ENCODE results near the gene FGF12. TPM values are rescaled to one million over a fixed set of nuclear protein-coding genes. Genes with fewer than 3 reads are reported as not detected.
"Not testable (repeated sequence)": the region's sequence is repeated elsewhere in the genome, so short reads cannot be mapped to it uniquely, and the experiment has no call there.

Gene FGF12
- total RNA-seq, 2 donors from 2014 or later = 1.5 TPM; not detected in 1

DNA sequence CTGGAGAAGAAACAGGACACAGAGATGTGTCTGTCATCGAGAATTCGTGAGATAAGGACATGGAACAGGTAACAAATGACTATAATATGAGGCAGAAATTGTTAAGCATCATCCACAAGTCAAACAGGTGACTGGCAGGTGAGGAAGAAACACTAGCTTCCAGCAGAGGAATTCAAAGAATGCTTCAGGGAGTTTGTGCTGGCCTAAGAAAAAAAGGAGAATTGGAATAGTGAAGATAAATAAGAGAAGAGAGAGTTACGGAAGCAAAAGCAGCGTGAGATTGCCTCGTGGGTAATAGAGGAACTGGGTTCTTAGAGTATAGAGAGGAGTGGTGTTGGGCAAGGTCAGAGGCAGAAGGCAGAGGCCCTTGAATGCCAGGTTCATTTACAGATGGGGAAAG, 22.9 kb upstream of the FGF12 start:
- H3K9me3 ChIP-seq = no peaks in the 10 kb centered on the region
- no peaks in the 10 kb centered on the region for H3K27me3 ChIP-seq (replicated peaks; ENCODE audit: insufficient read depth)
- no peak for ATAC-seq (ENCODE audit: insufficient number of reproducible peaks, low FRiP score, low read depth)
- DNase-seq (ENCODE audit: low spot score) = no peak
- no peaks in the 10 kb centered on the region for H3K36me3 ChIP-seq
- no peak overlapping the region for H3K4me3 ChIP-seq
- TF ChIP-seq, protein P1, sequence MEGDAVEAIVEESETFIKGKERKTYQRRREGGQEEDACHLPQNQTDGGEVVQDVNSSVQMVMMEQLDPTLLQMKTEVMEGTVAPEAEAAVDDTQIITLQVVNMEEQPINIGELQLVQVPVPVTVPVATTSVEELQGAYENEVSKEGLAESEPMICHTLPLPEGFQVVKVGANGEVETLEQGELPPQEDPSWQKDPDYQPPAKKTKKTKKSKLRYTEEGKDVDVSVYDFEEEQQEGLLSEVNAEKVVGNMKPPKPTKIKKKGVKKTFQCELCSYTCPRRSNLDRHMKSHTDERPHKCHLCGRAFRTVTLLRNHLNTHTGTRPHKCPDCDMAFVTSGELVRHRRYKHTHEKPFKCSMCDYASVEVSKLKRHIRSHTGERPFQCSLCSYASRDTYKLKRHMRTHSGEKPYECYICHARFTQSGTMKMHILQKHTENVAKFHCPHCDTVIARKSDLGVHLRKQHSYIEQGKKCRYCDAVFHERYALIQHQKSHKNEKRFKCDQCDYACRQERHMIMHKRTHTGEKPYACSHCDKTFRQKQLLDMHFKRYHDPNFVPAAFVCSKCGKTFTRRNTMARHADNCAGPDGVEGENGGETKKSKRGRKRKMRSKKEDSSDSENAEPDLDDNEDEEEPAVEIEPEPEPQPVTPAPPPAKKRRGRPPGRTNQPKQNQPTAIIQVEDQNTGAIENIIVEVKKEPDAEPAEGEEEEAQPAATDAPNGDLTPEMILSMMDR (IDR thresholded peaks at IDR 0.05) = no peak
- H3K4me1 ChIP-seq (ENCODE audit: control insufficient read depth in 1 of 2, low read depth in 2 of 2) = no peaks in the 10 kb centered on the region
- H3K27ac ChIP-seq = no peak overlapping the region

DNA sequence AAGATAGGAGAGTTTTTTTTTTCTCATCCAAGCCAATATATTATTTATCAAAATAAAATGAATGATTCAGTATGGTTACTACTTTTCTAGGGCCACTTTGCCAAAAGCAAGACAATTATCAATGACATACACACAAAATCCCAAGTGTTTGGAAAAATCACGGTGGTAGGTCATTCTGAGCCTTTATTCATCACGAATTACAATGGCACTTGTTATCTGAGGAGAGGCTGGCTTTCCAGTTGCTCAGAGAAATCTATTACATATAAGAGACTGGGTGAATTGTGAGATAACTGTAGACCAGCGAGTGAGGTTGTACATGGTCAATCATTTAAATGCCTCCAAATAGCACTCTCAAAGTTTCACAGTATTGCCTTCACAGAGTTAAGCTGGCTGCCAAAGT, 20.4 kb upstream of the FGF12 start:
- no peak for ATAC-seq (ENCODE audit: insufficient number of reproducible peaks, low FRiP score, low read depth)
- Histone ChIP-seq H3K27ac (no peak overlapping the region), H3K36me3 (no peaks in the 10 kb centered on the region), H3K4me3 (no peak overlapping the region), H3K4me1 (ENCODE audit: control insufficient read depth in 1 of 2, low read depth in 2 of 2) (no peaks in the 10 kb centered on the region), H3K27me3 (replicated peaks; ENCODE audit: insufficient read depth) (no peaks in the 10 kb centered on the region), H3K9me3 (no peaks in the 10 kb centered on the region)
- TF ChIP-seq, protein P1 (IDR thresholded peaks at IDR 0.05) = no peak
- no peak for DNase-seq (ENCODE audit: low spot score)

DNA sequence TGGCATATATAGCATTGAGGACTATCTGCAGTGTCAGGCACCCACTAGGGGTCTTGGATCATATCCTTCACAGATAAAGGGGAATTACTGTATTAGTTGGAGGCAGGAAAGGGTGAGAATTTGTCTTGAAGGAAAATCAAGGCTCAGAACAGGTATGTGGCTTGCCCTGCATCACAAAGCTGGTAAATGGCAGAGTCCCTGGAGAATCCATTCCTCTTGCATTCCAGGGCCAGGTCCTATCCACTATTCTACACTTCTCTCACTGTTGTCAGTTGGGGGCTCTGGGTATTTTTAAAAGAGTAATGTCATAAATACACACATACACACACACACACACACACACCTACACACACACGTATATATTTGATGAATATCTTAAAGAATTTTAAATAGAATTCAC, 19.8 kb upstream of the FGF12 start:
- ATAC-seq (ENCODE audit: insufficient number of reproducible peaks, low FRiP score, low read depth) = no peak
- no peak overlapping the region for H3K27ac ChIP-seq
- no peak overlapping the region for H3K4me3 ChIP-seq
- TF ChIP-seq, protein P1 (IDR thresholded peaks at IDR 0.05) = no peak
- no peaks in the 10 kb centered on the region for H3K4me1 ChIP-seq (ENCODE audit: control insufficient read depth in 1 of 2, low read depth in 2 of 2)
- H3K36me3 ChIP-seq = no peaks in the 10 kb centered on the region
- no peak for DNase-seq (ENCODE audit: low spot score)
- H3K9me3 ChIP-seq = no peaks in the 10 kb centered on the region
- no peaks in the 10 kb centered on the region for H3K27me3 ChIP-seq (replicated peaks; ENCODE audit: insufficient read depth)

DNA sequence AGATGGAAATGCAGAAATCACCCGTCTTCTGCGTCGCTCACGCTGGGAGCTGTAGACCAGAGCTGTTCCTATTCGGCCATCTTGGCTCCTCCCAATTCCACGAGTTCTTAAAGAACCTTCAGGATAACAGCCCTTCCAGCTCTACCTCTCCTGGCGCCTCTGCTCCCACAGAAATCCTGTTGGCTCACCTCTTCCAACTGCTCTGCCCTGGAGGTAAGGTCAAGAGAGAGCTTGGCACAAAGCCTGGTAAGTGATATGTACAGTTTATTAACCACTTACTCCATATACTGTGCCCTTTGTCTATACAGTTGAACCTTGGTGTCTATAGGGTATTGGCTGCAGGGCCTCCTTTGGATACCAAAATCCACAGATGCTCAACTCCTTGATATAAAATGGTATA, 17.8 kb upstream of the FGF12 start:
- Histone ChIP-seq H3K9me3 (no peaks in the 10 kb centered on the region), H3K36me3 (no peaks in the 10 kb centered on the region), H3K4me3 (no peak overlapping the region), H3K27ac (no peak overlapping the region), H3K27me3 (replicated peaks; ENCODE audit: insufficient read depth) (no peaks in the 10 kb centered on the region), H3K4me1 (ENCODE audit: control insufficient read depth in 1 of 2, low read depth in 2 of 2) (no peaks in the 10 kb centered on the region)
- ATAC-seq (ENCODE audit: insufficient number of reproducible peaks, low FRiP score, low read depth) = no peak
- TF ChIP-seq, protein P1 (IDR thresholded peaks at IDR 0.05) = no peak
- no peak for DNase-seq (ENCODE audit: low spot score)

DNA sequence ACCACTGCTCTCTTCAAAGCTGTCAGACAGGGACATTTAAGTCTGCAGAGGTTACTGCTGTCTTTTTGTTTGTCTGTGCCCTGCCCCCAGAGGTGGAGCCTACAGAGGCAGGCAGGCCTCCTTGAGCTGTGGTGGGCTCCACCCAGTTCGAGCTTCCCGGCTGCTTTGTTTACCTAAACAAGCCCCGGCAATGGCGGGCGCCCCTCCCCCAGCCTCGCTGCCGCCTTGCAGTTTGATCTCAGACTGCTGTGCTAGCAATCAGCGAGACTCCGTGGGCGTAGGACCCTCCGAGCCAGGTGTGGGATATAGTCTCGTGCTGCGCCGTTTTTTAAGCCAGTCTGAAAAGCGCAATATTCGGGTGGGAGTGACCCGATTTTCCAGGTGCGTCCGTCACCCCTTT, 17.3 kb upstream of the FGF12 start:
- DNase-seq (ENCODE audit: low spot score); H3K4me1 ChIP-seq (ENCODE audit: control insufficient read depth in 1 of 2, low read depth in 2 of 2); ATAC-seq (ENCODE audit: insufficient number of reproducible peaks, low FRiP score, low read depth); H3K9me3 ChIP-seq; H3K27me3 ChIP-seq (replicated peaks; ENCODE audit: insufficient read depth); H3K4me3 ChIP-seq; H3K36me3 ChIP-seq; H3K27ac ChIP-seq: not testable (repeated sequence)

DNA sequence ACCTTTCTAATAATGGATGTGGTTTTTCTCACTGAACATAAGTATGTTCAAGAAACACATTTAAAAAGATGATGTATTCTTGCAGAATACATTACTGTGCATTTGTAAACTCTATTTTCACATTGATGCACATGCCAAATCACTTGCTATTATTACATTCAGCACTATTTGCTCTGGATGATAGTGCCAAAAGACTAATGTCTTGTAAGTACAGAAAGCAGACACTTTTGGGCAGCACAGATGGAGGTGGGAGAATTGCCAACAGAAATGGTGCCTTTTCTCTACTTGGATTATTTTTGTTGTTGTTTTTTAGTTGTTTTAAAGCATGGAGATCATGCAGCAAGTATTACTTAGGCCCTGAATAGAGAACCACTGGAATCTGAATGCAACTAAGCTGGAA, 10.2 kb upstream of the FGF12 start:
- ATAC-seq (ENCODE audit: insufficient number of reproducible peaks, low FRiP score, low read depth) (no peak), DNase-seq (ENCODE audit: low spot score) (no peak)
- Histone ChIP-seq H3K27me3 (replicated peaks; ENCODE audit: insufficient read depth) (no peaks in the 10 kb centered on the region), H3K27ac (no peak overlapping the region), H3K4me3 (no peak overlapping the region), H3K9me3 (no peaks in the 10 kb centered on the region), H3K4me1 (ENCODE audit: control insufficient read depth in 1 of 2, low read depth in 2 of 2) (no peaks in the 10 kb centered on the region), H3K36me3 (no peaks in the 10 kb centered on the region)
- TF ChIP-seq, protein P1 (IDR thresholded peaks at IDR 0.05) = no peak

All from thoracic aorta (tissue), 2 donors.